ENCODE data around the gene ELMO1.

- TF ChIP-seq POLR2A (IDR thresholded peaks at IDR 0.05; ENCODE audit: extremely low read depth, insufficient read length): no peak
- no peak for TF ChIP-seq CTCF (IDR thresholded peaks at IDR 0.05; ENCODE audit: low read depth, low read length)
- no peak for TF ChIP-seq MAX (IDR thresholded peaks at IDR 0.05; ENCODE audit: low read depth, low read length)
Observed at GRCh38 chr7:37489703-37490102, 41.0 kb upstream of the ELMO1 start.

Data from NB4 (cell line).